ENCODE data around the gene MYL6B. TPM values are rescaled to one million over a fixed set of nuclear protein-coding genes. Genes with fewer than 3 reads are reported as not detected.

MYL6B gene
- total RNA-seq, 4 donors from 2014 or later = 43.5 to 80.4 (median 59.1) TPM

- Histone ChIP-seq H3K36me3 (peaks cover 0 to 59% (median 25%) of the 10 kb centered on the region in 3 donors), H3K9me3 (no peaks in the 10 kb centered on the region), H3K4me3 (peak overlapping the region; percentile 69 to 94 (median 89)), H3K4me1 (peaks cover 0 to 41% (median 31%) of the 10 kb centered on the region in 4 donors), H3K27ac (peak overlapping the region; percentile 96 to 98 (median 98)), H3K27me3 (no peaks in the 10 kb centered on the region)
- WGBS, 2 donors = 18 to 21% methylated on average over 7 of the region's 7 CpGs
- peak in 1 of 2 donors; percentile 46 for TF ChIP-seq EP300 (IDR thresholded peaks at IDR 0.05)
- TF ChIP-seq POLR2A (IDR thresholded peaks at IDR 0.05) = no peak
- TF ChIP-seq, protein P1, sequence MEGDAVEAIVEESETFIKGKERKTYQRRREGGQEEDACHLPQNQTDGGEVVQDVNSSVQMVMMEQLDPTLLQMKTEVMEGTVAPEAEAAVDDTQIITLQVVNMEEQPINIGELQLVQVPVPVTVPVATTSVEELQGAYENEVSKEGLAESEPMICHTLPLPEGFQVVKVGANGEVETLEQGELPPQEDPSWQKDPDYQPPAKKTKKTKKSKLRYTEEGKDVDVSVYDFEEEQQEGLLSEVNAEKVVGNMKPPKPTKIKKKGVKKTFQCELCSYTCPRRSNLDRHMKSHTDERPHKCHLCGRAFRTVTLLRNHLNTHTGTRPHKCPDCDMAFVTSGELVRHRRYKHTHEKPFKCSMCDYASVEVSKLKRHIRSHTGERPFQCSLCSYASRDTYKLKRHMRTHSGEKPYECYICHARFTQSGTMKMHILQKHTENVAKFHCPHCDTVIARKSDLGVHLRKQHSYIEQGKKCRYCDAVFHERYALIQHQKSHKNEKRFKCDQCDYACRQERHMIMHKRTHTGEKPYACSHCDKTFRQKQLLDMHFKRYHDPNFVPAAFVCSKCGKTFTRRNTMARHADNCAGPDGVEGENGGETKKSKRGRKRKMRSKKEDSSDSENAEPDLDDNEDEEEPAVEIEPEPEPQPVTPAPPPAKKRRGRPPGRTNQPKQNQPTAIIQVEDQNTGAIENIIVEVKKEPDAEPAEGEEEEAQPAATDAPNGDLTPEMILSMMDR (IDR thresholded peaks at IDR 0.05) = no peak
- DNase-seq (ENCODE audit: low spot score in 2 of 2) = no peak
Observed at GRCh38 chr12:56160193-56160763, 7.9 kb downstream of the MYL6B start.

GRCh38 chr12:56160894-56161689 lies 8.7 kb downstream of the MYL6B start:
- no peak for DNase-seq (ENCODE audit: low spot score in 2 of 2)
- WGBS, 2 donors = 51 to 64% methylated on average over 11 of the region's 11 CpGs
- no peaks in the 10 kb centered on the region for H3K27me3 ChIP-seq
- H3K4me3 ChIP-seq = peak overlapping the region; percentile 28 to 94 (median 76)
- H3K9me3 ChIP-seq = no peaks in the 10 kb centered on the region
- TF ChIP-seq POLR2A (IDR thresholded peaks at IDR 0.05) = no peak
- TF ChIP-seq EP300 (IDR thresholded peaks at IDR 0.05) = no peak
- TF ChIP-seq, protein P1 (IDR thresholded peaks at IDR 0.05) = no peak
- H3K27ac ChIP-seq = peak overlapping the region; percentile 96 to 98 (median 98)
- H3K36me3 ChIP-seq = peaks cover 0 to 67% (median 29%) of the 10 kb centered on the region in 3 donors
- H3K4me1 ChIP-seq = peaks cover 0 to 41% (median 31%) of the 10 kb centered on the region in 4 donors

- DNase-seq (ENCODE audit: low spot score in 2 of 2) = no peak
- H3K9me3 ChIP-seq = no peaks in the 10 kb centered on the region
- 70 to 72% methylated on average over 10 of the region's 10 CpGs for WGBS, 2 donors
- peaks cover 0 to 75% (median 29%) of the 10 kb centered on the region in 3 donors for H3K36me3 ChIP-seq
- H3K4me1 ChIP-seq = peaks cover 0 to 39% (median 31%) of the 10 kb centered on the region in 4 donors
- H3K4me3 ChIP-seq = peak overlapping the region in 1 of 4 donors; percentile 84
- H3K27me3 ChIP-seq = no peaks in the 10 kb centered on the region
- TF ChIP-seq EP300 (IDR thresholded peaks at IDR 0.05) (no peak), POLR2A (IDR thresholded peaks at IDR 0.05) (no peak)
- TF ChIP-seq, protein P1 (IDR thresholded peaks at IDR 0.05) = no peak
- H3K27ac ChIP-seq = peak overlapping the region in 3 of 4 donors; percentile 96 to 98 (median 97)
Observed at GRCh38 chr12:56161690-56162351, 9.4 kb downstream of the MYL6B start.

DNA sequence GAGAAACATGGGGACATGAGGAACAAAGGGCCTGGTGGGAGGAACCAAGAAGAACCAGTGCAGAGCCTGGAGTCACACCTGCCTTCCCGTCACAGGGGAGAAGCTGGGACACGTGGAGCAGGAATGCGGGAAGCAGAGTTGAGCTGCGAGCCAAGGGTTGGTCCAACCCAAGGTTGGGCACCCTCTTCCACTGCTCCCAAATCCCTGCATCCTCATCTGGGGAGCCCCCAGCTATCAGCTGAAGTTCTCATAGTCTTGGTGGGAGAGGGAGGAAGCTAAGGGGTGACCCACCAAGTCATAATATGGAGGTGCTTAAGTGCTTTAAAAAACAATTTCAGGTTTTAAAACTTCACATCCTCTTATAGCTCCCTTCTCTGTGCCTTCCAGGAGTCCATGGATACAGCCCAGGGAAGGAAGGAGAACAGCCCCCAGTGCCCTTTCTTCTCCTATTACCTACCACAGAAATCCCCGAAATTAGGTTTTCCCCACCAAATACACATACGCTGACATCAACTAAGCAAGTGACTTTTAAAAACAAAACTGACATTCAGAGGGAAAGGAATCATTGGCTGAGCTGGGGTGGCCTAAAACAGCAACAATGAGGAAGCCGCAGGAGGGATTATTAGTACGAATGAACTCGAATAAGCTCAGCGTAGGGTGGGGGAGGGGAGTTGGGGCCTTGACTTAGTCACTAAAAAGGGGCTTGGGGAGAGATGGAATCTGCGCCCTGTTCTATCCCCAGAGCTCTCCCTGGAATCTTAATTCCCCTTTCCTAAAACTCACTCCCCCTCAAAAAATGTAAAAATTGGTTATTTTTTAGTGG lies 10.3 kb downstream of the MYL6B start:
- DNase-seq (ENCODE audit: low spot score in 2 of 2) = no peak
- TF ChIP-seq POLR2A (IDR thresholded peaks at IDR 0.05) (no peak), EP300 (IDR thresholded peaks at IDR 0.05) (peak in 1 of 2 donors; percentile 43)
- whole genome bisulfite sequencing, 2 donors = 48 to 49% methylated on average over 11 of the region's 11 CpGs
- Histone ChIP-seq H3K27me3 (no peaks in the 10 kb centered on the region), H3K4me1 (peaks cover 0 to 32% (median 28%) of the 10 kb centered on the region in 4 donors), H3K36me3 (peaks cover 0 to 83% (median 36%) of the 10 kb centered on the region in 3 donors), H3K27ac (peak overlapping the region in 2 of 4 donors; percentile 27 to 30), H3K4me3 (no peak overlapping the region), H3K9me3 (no peaks in the 10 kb centered on the region)

All from tibial nerve (tissue), 4 donors.